Esophagus mucosa (tissue), 1 donor: ENCODE results near the gene NTSR1. TPM values are rescaled to one million over a fixed set of nuclear protein-coding genes. Genes with fewer than 3 reads are reported as not detected.

Source experiments
- ATAC-seq: fragments of 200-7000 bp; cut with Tn5 transposase; one replicate; pipeline ENCODE4 v1.9.1; 2020
- total RNA-seq: library from RNA; stranded (reverse); gene quantifications from one replicate; pipeline ENCODE4 v1.2.4, GENCODE V29; 2023
- donor health status: DM: yes; HTN: yes; CAD: no.

The NTSR1 gene
- total RNA-seq, 1 donor from 2014 or later = not detected

DNA sequence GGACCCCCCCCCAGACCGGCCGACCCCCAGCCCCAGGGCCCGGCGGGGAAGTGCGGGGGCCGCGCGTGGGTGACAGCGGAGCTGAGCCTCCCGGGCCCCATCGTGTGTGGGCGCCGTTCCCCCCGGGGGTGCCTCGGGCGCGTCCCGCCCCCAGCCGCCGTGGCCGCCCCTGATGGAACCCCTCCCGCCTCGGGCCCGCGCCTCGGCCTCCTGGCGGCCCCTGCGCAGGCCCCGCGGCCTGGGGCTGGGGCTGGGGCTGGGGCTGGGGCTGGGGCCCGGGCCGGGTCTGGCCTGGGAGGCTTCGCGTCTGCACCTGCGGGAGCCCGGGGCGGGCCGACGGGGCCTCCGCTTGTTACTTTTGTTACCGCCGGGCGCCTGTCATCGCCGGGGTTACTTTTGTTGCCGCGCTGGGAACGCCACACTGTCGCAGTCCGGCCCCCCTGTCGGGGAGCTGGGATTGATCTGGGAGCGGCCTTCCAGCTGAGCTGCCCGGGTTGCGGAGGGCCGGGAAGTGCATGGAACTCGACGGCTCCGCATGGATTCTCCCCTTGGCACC, 96.6 kb downstream of the NTSR1 start:
- ATAC-seq = peak; percentile 15

DNA sequence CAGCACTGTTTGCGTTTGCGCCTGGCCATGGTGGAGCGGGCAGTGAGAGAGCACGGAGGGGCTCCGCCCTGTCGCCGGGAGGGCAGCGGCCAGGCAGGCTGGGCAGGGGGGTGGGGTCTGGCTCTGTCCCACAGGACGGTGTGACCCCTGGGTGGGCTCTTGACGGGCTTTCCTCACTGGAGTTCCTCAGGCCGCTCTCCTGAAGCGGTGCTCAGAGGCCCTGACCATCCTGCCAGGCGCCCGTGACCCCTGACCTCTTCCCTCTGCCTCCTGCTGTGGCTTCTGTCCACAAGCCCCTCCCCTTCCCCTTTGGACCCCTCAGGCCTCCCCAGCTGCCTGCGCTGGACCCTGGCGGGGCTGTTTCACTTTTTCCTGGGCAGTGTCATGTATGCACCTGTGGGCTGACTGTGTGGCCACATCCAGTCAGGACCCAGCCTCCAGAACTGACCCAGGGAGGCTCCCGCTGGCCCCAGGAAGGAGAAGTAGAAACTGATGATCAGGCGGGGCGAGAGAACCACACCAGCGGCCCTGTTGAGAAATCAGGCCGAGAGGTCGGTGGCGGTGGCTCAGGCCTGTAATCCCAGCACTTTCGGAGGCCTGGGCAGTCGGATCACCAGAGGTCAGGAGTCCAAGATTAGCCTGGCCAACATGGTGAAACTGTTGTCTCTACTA, 97.2 kb downstream of the NTSR1 start:
- peak; percentile 5 for ATAC-seq

DNA sequence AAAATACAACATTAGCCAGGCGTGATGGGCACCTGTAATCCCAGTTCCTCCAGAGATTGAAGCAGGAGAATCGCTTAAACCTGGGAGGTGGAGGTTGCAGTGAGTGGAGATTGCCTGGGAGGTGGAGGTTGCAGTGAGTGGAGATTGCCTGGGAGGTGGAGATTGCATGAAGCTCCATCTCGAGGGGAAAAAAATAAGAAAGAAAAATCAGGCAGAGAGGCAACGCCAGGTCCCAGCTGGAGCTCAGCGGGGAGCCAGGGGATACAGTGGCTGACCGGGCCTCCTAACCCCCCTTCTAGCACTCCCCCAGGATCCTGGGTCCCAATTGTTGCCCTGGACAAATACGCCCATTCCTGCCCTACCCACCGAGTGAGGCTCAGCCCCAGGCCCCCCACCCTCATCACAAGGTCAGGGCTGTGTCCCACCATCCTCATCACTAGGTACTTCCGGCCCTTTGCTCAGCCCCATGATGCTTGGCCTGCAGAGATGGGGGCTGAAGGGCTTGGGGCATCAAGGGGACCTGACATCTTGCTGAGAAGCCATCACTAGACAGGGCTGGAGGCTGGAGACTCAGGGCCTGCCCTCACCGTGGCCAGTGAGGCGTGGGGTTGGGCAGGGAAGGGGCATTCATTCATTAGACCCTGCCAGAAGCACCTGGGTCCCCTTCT, 97.9 kb downstream of the NTSR1 start:
- no peak for ATAC-seq

DNA sequence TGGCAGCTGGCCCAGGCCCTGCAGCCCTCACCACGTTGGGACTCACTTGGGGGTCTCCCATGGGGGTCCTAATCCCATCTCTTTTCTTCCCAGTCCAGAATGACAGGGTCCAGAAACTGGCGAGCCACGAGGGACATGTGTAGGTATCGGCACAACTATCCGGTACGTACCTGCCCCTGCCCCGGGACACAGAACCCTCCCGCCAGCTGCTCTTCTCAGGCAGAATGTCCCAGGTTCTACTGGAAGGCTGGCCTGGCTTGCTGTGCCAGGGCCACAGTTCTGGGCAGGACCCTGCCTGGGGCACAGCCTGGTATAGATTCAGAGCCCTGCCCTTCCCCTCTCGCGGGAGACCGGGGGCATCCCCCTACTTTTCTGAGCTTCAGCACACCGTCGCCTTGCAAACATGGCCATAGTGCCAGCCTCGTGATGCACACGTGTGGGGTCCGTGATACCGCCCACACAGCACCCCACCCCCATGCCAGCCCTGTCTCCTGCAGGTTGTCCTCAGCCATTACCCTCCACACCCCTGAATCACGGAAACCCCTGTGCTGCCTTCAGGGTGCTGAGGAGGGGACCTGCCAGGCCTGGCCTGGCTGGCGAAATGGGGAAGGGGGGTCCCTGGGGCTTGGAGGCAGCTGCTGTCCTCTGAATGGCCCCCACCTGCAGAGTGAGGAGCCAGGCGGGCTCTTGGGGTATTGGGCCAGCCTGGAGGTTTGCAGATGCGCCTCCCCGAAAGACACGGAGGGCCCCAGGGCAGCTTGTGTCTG, 99.0 kb downstream of the NTSR1 start:
- no peak for ATAC-seq

DNA sequence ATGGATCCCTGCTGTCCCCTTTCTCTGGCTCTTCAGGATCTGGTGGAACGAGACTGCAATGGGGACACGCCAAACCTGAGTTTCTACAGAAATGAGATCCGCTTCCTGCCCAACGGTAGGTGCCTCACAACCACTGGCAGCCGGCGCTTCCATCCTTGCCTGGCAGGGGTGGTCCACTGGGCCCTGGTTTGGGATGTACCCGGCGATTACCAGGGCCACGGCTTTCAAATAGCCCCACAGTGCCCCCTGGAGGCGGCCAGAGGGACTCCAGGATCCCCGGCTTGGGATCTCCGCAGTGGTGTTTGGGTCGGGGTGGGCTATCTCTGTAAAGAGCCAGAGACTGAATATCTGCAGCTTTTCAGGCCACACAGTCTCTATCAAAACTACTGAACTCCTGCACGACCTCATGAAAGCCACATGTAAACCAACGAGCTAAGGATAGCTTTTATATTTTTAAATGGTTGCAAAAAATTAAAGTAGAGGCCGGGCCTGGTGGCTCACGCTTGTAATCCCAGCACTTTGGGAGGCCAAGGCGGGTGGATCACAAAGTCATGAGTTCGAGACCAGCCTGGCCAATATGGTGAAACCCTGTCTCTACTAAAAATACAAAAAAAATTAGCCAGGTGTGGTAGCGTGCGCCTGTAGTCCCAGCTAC, 99.7 kb downstream of the NTSR1 start:
- ATAC-seq = peak; percentile 30

DNA sequence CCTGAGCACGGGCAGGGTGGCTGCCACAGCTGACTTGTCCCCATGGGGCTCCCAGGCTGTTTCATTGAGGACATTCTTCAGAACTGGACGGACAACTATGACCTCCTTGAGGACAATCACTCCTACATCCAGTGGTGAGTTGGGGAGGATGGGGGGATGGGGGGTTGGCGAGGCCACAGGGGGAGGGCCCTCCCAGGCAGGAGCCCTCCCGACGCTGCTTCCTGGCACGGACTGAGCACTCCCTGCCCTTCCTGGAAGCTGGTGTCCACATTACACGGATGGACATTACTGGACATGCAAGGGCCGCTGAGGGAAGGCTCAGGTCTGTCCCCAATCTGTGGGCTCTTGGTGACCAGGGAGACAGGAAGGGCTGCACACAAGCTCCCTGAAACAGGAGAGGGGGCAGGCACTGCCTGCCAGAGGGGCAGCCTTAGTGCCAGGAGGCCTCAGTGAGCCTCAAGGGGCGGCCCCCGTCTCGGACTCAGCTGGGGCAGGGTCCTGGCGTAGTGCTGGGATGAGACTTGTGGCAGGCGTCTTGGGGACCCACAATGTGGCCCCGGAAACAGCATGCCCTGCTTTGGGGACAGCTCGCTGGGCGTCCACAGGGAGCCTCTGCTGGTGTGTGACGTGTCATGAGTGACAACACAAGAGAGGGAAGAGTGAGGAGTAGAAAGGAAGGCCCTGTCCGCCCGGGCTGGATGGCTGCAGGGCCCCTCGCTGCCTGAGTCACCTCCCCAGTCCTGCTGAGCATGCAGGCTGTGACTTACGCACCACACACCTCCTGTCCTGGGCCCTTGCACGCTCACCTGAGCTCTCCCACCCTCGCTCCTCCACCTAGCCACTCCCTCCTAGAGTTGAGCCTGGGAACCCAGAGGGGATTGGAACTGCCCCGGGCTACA, 101.1 kb downstream of the NTSR1 start:
- no peak for ATAC-seq

DNA sequence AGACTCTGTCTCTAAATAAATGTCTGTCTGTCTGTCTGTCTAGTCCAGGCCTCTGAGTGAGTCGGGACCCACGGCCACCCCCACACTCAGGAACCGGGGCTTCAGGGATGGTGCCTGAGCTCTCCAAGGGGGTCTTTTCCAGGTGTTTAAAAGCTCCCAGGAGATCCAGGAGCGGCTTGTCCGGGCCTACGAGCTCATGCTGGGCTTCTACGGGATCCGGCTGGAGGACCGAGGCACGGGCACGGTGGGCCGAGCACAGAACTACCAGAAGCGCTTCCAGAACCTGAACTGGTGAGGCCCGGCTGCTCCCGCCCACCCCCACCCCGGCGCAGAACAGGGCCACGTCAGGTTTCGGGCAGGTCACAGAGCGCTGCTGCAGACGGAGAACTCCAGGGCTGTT, 102.7 kb downstream of the NTSR1 start:
- no peak for ATAC-seq

DNA sequence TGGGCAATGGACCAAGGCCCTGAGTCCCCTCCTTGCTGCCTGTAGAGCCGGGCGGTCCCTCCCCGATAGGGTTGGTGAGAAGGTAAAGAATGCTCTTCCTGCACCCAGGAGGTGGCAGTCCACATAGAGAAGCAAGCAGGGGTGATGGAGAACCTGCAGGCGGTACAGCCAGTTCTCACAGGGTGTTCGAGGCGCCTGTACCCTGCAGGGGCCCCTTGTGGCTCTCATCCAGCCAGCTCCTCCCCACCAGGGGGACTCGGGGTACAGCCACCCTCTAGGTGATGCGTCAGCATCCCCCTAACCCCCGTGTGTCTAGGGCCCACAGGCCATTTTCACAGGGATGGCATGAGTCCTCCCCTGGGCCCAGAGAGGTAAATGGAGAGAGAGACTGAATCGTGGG, 103.1 kb downstream of the NTSR1 start:
- no peak for ATAC-seq

Other genes starting within 250 kb of the NTSR1 start
- not detected for gene GATA5, start 232.8 kb upstream of the NTSR1 start, total RNA-seq
- gene SLCO4A1, start 66.3 kb upstream of the NTSR1 start, total RNA-seq = 13.7 TPM
- 5.2 TPM for gene MRGBP, start 87.6 kb downstream of the NTSR1 start, total RNA-seq
- gene OGFR, start 96.0 kb downstream of the NTSR1 start, total RNA-seq = 16.0 TPM
- 1.5 TPM for gene COL9A3, start 108.2 kb downstream of the NTSR1 start, total RNA-seq
- 5.0 TPM for gene TCFL5, start 153.0 kb downstream of the NTSR1 start, total RNA-seq
- gene DIDO1, start 217.7 kb downstream of the NTSR1 start, total RNA-seq = 26.2 TPM
- gene GID8, start 229.3 kb downstream of the NTSR1 start, total RNA-seq = 42.7 TPM
- 0.76 TPM for gene SLC17A9, start 243.9 kb downstream of the NTSR1 start, total RNA-seq